Epithelial cell of prostate (primary cell): ENCODE data around the gene LBX1.

Experiments used
- DNase-seq: peaks from one replicate; pipeline ENCODE4 v3.0.0-alpha.2; 2011; ENCODE audit warnings: low read depth, low spot score
- H3K27ac ChIP-seq: fragments of 450-650 bp; 2 replicates; pipeline ENCODE4 v1.5.1; 2017; ENCODE audit warnings: mild to moderate bottlenecking

The LBX1 gene

GRCh38 chr10:101226491-101227428 lies 2.5 kb downstream of the LBX1 start:
- no peak for DNase-seq
- H3K27ac ChIP-seq: no peak overlapping the region

GRCh38 chr10:101225846-101226421 lies 3.3 kb downstream of the LBX1 start:
- no peak for DNase-seq
- H3K27ac ChIP-seq: no peak overlapping the region

GRCh38 chr10:101224910-101225823 lies 4.1 kb downstream of the LBX1 start:
- no peak for DNase-seq

GRCh38 chr10:101224060-101224909 lies 5.0 kb downstream of the LBX1 start:
- DNase-seq: no peak
- H3K27ac ChIP-seq: no peak overlapping the region

More at GRCh38 chr10:101224910-101225823, 4.1 kb downstream of the LBX1 start:
- no peak overlapping the region for H3K27ac ChIP-seq

- no peak for DNase-seq
- H3K27ac ChIP-seq: no peak overlapping the region
These were observed 5.8 kb downstream of the LBX1 start for GRCh38 chr10:101223274-101224059.

GRCh38 chr10:101222683-101223273 lies 6.5 kb downstream of the LBX1 start:
- no peak overlapping the region for H3K27ac ChIP-seq
- no peak for DNase-seq

- H3K27ac ChIP-seq: no peak overlapping the region
- no peak for DNase-seq
These were observed 7.2 kb downstream of the LBX1 start for GRCh38 chr10:101221963-101222531.

- H3K27ac ChIP-seq: no peak overlapping the region
- peak; percentile 73 for DNase-seq
These were observed 7.7 kb downstream of the LBX1 start for GRCh38 chr10:101221549-101221948.

- no peak for DNase-seq
- H3K27ac ChIP-seq: no peak overlapping the region
These were observed 9.3 kb downstream of the LBX1 start for GRCh38 chr10:101219946-101220451.

GRCh38 chr10:101219139-101219945 lies 9.9 kb downstream of the LBX1 start:
- no peak for DNase-seq
- no peak overlapping the region for H3K27ac ChIP-seq

GRCh38 chr10:101218351-101219138 lies 10.7 kb downstream of the LBX1 start:
- DNase-seq: no peak
- H3K27ac ChIP-seq: no peak overlapping the region

- no peak for DNase-seq
- no peak overlapping the region for H3K27ac ChIP-seq
These were observed 11.6 kb downstream of the LBX1 start for GRCh38 chr10:101217450-101218281.

GRCh38 chr10:101217044-101217425 lies 12.2 kb downstream of the LBX1 start:
- no peak overlapping the region for H3K27ac ChIP-seq

GRCh38 chr10:101216207-101217043 lies 12.8 kb downstream of the LBX1 start:
- no peak for DNase-seq
- no peak overlapping the region for H3K27ac ChIP-seq

More at GRCh38 chr10:101217044-101217425, 12.2 kb downstream of the LBX1 start:
- DNase-seq: no peak
